NCI-H748 treated with DMSO at 0.1 percent for 48 hours (cell line): ENCODE data around the gene PHTF2.

Experiments used
- DNase-seq: peaks from one replicate; lab custom pipeline; 2025; lab: John Stamatoyannopoulos, UW

PHTF2 gene

DNA sequence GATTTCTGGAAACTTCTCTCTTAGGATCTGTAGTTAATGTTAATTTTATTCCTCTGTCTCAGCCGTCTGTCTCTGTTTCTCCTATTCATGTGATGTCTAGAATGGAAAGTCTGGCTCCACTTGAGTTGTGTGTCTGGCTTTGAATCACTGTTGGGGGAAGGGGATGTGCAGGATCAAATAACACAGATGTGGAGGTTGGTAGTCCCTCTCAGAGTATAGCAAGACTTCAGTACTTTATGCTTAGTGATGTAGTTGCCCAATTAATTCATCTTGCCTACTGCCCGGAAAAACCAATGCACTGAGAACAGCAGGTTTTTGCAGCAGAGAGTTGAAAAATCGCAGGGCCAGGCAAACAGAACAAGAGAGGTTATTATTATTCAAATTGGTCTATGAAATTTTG lies 79.2 kb downstream of the PHTF2 start:
- no peak for DNase-seq

- DNase-seq = no peak
These were observed 79.9 kb downstream of the PHTF2 start for GRCh38 chr7:77878500-77878899.

GRCh38 chr7:77879272-77879671 lies 80.7 kb downstream of the PHTF2 start:
- DNase-seq = no peak

DNA sequence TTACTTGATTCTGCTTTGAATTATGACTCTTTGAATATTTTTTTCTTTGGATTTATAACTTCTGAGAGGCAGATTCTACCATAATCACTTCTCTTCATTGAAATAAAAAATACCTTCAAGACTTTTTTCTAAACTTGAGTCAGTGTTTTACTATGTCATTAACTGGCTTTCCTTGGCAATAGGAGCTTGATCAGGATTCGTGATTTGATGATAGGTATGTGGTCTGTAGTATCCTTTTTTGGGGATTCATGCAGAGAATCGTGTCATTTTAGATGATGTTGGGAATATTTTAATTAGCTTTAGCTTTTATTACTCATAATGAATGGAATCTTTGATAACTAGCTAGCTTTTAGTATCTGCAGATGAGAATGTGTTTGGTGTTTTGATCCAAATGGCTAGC lies 83.3 kb downstream of the PHTF2 start:
- no peak for DNase-seq

DNA sequence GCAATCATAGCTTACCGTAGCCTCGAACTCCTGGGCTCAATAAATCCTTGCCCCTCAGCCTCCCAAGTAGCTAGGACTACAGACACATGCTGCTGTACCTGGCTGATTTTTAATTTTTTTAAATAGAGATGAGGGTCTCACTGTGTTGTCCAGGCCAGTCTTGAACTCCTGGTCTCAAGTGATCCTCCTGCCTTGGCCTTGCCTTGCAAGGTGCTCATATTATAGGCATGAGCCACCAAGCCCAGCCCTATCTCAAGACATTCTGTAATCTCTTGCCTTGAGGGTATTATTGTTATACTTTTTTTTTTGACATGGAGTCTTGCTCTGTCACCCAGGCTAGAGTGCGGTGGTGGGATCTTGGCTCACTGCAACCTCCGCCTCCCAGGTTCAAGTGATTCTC lies 86.6 kb downstream of the PHTF2 start:
- no peak for DNase-seq

- DNase-seq = no peak
These were observed 89.0 kb downstream of the PHTF2 start for GRCh38 chr7:77887567-77887966.

GRCh38 chr7:77888998-77889397 lies 90.4 kb downstream of the PHTF2 start:
- DNase-seq = no peak

DNA sequence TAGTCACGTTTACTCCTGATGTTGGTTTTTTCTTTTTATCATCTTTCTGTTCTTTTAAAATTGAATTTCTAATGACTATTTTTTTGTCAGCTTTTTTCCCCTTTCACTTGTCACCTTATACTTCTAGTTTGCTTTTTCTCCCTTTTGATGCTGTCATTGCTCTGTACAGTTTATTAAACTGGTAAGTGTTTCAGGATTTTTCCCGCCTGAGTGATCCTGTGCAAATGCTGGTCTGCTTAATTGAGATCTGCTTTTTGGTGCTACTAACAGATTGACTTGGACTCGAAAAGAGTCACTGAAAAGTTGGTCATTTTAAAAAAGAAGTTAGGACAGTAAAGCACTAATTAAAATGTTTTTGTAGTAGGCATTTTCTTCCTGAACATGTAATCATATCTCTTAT lies 95.2 kb downstream of the PHTF2 start:
- DNase-seq = no peak

- DNase-seq = no peak
These were observed 96.1 kb downstream of the PHTF2 start for GRCh38 chr7:77894574-77895091.

GRCh38 chr7:77895905-77896304 lies 97.3 kb downstream of the PHTF2 start:
- DNase-seq = no peak

GRCh38 chr7:77897004-77897547 lies 98.5 kb downstream of the PHTF2 start:
- DNase-seq = no peak

- no peak for DNase-seq
These were observed 100.9 kb downstream of the PHTF2 start for GRCh38 chr7:77899516-77899915.

DNA sequence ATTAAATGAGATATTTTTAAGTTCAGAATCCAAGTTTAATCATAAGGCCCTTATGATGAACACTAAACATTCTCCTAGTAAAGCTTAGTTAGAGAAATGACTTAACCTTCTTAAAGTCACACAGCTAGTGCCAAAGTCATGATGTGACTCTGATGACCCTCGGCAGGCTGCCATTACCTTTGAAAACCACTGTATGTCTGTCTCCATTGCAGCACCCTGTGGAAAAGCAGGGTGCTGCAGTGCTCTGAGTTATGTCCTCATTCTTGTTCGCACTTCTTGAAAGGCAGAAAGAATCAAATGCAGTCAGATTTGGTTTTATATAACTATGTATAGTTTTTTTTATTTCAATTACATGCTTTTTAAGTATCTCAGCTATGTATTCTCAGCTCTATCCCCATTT lies 105.0 kb downstream of the PHTF2 start:
- no peak for DNase-seq

- no peak for DNase-seq
These were observed 105.7 kb downstream of the PHTF2 start for GRCh38 chr7:77904252-77904651.

DNA sequence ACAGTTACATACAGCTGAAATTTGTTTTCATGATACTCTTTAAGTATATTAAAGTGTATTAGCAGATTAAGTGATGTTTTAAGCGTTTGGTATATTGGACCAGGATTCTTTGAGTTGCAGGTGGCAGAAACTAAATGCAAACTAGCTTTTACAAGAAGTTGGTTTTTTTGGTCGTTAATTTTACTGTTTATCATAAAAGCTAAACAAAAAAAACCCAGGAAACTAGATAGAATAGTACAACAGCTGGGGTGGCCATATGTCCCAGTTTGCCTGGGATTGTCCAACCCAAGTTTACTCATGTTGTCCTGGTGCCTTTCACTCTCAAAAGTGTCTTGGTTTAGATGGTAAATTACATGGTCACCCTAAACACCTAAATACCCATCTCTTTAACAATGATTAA lies 108.7 kb downstream of the PHTF2 start:
- DNase-seq = no peak

GRCh38 chr7:77908664-77909063 lies 110.1 kb downstream of the PHTF2 start:
- DNase-seq = no peak

GRCh38 chr7:77910124-77910523 lies 111.6 kb downstream of the PHTF2 start:
- no peak for DNase-seq

DNA sequence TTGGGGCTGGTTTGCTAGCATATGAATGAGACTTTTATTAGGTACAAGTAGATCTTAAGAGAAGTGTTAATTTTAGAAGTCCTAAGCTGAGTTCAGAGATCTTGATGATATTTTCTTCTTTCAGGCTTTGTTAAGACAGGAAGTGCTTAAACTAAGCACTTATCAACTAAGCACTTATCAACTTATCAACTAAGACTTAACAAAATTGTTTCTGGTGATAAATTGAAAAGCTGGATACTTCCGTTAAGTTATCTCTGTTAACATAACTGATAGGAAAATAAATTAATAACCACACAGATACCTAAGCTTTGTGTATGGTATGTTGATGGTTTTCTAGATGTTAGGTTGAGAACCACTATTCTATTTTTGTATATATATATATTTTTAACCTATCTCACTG lies 113.7 kb downstream of the PHTF2 start:
- no peak for DNase-seq

GRCh38 chr7:77913977-77914607 lies 115.5 kb downstream of the PHTF2 start:
- DNase-seq = no peak

DNA sequence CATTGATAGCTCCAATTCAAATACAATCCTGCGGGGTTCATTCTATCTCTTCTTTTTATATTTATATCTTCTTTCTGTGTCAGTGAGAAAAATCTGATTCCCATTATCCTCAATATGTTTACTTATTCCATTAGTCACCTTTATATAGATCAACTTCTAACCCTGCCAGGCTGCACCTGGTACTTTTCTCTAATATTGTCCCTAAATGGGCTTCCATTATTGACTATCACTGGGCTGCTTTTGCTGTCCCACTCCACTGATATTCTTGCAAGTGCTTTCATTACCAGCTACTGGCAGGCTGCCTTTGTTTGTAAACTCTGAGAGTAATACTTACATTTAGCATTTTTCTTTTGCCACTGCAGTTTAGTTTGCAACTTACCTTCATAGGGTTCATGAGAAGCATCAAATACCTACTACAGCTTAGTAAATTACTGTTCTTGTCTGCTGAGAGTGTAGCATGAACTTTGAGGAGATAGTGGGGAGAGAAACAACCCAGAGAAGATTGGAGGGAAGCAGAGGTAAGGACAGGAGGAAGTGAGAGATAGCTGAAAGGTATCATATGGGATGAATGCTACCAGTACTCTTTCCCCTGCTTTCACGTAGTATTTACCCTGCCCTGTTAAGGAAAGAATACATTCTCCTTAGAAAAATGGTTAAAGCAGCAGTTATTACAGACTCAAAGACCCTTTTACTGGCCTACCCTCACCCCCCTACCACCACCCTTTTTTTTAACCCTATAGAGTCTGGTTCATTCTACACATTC lies 119.1 kb downstream of the PHTF2 start:
- peak; percentile 91 for DNase-seq

DNA sequence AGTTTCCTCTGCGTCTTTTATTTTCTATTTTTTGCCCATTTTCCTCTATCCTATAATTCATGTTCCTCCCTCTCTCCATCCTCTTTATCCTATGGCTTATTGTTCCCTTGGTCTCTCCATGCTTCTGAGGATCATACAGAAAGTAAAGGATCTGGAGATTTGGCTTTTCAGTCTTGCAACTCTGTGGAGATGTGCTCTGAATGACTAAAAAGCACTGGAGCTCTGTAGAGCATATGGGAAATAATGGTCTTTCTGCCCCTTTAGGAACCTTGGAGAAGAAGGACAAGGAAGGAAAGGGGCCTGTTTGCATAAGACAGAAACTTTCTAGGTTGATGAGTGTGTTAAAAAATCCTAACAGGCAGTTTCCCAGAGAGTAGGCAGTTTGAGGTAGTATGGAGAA lies 120.1 kb downstream of the PHTF2 start:
- DNase-seq = no peak

DNA sequence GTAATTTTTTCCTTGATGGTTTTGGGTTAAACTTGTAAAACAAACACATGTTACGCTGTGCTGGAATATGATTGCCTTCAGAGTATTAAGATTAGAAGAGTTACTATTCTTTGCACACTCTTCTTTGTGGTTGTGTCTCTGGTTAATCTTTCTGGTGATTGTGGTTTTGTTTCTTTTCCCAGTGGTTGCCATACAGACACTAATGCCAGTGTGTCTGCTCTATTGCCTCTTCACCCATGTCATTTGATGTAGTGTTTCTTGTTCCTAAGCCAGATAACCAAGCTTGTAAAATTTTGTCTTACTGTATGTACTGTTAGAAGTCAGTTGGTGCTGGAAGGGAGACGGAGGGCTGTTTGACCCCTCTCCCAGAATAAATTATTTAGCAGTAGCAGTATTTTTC lies 124.8 kb downstream of the PHTF2 start:
- DNase-seq = no peak

- no peak for DNase-seq
These were observed 131.9 kb downstream of the PHTF2 start for GRCh38 chr7:77930496-77930895.
